Esophagus muscularis mucosa (tissue), 4 donors: ENCODE measurements around the gene DIDO1. TPM values are rescaled to one million over a fixed set of nuclear protein-coding genes. Genes with fewer than 3 reads are reported as not detected.

Experiments
- DNase-seq: peaks from one replicate; pipeline ENCODE4 v3.0.0-alpha.2; 2017; ENCODE audit errors: extremely low spot score
- H3K27ac ChIP-seq, 4 donors: fragments of 200-600 bp; sonication (generic); replicated peaks in 1 of 4; 1 replicate in 3 of 4; 2 replicates in 1 of 4; pipeline ENCODE4 v1.5.1; 2016 to 2019; ENCODE audit warnings: mild to moderate bottlenecking in 1 of 4
- H3K27me3 ChIP-seq, 4 donors: fragments of 200-600 bp; sonication (generic); one replicate each; pipeline versions ENCODE4 v1.5.1 to v1.6.0; 2016 to 2019
- H3K36me3 ChIP-seq, 4 donors: fragments of 200-600 bp; sonication (generic); one replicate each; pipeline ENCODE4 v1.5.1; 2016 to 2019
- H3K4me1 ChIP-seq, 4 donors: fragments of 200-600 bp; sonication (generic); one replicate each; pipeline ENCODE4 v1.5.1; 2016 to 2019
- H3K4me3 ChIP-seq, 4 donors: fragments of 200-600 bp; sonication (generic); 1 replicate in 2 of 4; 2 replicates in 2 of 4; pipeline ENCODE4 v1.5.1; 2016 to 2019; ENCODE audit warnings: mild to moderate bottlenecking in 4 of 4, moderate library complexity in 1 of 4
- H3K9me3 ChIP-seq, 4 donors: fragments of 200-600 bp; sonication (generic); 1 replicate in 3 of 4; 2 replicates in 1 of 4; pipeline ENCODE4 v1.5.1; 2016 to 2019
- CTCF ChIP-seq, 3 experiments: fragments of 200-600 bp in 2 of 3; fragments of 450-650 bp in 1 of 3; sonication (generic) in 2 of 3; IDR thresholded peaks; one replicate each; pipeline ENCODE4 v1.5.1; 2017 to 2019; ENCODE audit warnings: antibody characterized with exemption in 3 of 3, mild to moderate bottlenecking in 2 of 3, moderate library complexity in 1 of 3
- EP300 ChIP-seq: sonication (generic); formaldehyde crosslinking; IDR thresholded peaks from one replicate; pipeline ENCODE4 v1.6.1; 2017; ENCODE audit warnings: antibody characterized with exemption
- POLR2A ChIP-seq: fragments of 450-650 bp; IDR thresholded peaks from one replicate; pipeline ENCODE4 v1.6.1; 2017; ENCODE audit warnings: antibody characterized with exemption, moderate library complexity, mild to moderate bottlenecking, low read depth
- POLR2AphosphoS5 ChIP-seq, 2 donors: sonication (generic); formaldehyde crosslinking; IDR thresholded peaks; one replicate each; pipeline ENCODE4 v1.6.1; 2017; ENCODE audit warnings: antibody characterized with exemption in 2 of 2
- WGBS: methylation state at CpG from one replicate; pipeline ENCODE4 v1.1.5; 2018; 5-methylcytosine and 5-hydroxymethylcytosine counted together
- intact Hi-C: fragments of 100-400 bp; cut with DNase I; formaldehyde crosslinking; loops from one replicate; pipeline ENCODE4 v1.15.1; 2023
- total RNA-seq, 4 donors: library from RNA; depleted of rRNA; stranded (reverse); fragments of >200 nt; gene quantifications; one replicate each; pipeline versions ENCODE4 v1.1.0 to v1.2.1, GENCODE V29; 2016

Gene DIDO1
- total RNA-seq, 4 donors from 2014 or later: 48.9 to 61.6 (median 55.7) TPM

- DNase-seq: no peak
- WGBS: 80% methylated on average over 6 of the region's 10 CpGs
- Histone ChIP-seq H3K27ac (peak overlapping the region in 2 of 4 donors; percentile 58 to 70), H3K4me3 (peak overlapping the region in 1 of 4 donors; percentile 8), H3K27me3 (peaks cover 0 to 20% (median under 1%) of the 10 kb centered on the region in 4 donors), H3K9me3 (no peaks in the 10 kb centered on the region), H3K4me1 (peaks cover 12 to 31% (median 20%) of the 10 kb centered on the region in 4 donors), H3K36me3 (peaks cover 0 to 6% (median 0%) of the 10 kb centered on the region in 4 donors)
- TF ChIP-seq EP300 (no peak), CTCF (IDR thresholded peaks at IDR 0.05) (no peak), POLR2AphosphoS5 (IDR thresholded peaks at IDR 0.05) (no peak), POLR2A (no peak)
- intact Hi-C loops: no loop called here
Observed at GRCh38 chr20:62831854-62832211, 94.5 kb downstream of the DIDO1 start.

GRCh38 chr20:62831361-62831788 lies 94.9 kb downstream of the DIDO1 start:
- Histone ChIP-seq H3K36me3 (peaks cover 0 to 6% (median 0%) of the 10 kb centered on the region in 4 donors), H3K4me1 (peaks cover 12 to 31% (median 20%) of the 10 kb centered on the region in 4 donors), H3K27ac (peak overlapping the region in 2 of 4 donors; percentile 58 to 70), H3K9me3 (no peaks in the 10 kb centered on the region), H3K4me3 (no peak overlapping the region), H3K27me3 (peaks cover 0 to 15% (median 0%) of the 10 kb centered on the region in 4 donors)
- WGBS: 87% methylated on average over 9 of the region's 10 CpGs
- TF ChIP-seq POLR2A (no peak), CTCF (IDR thresholded peaks at IDR 0.05) (no peak), POLR2AphosphoS5 (IDR thresholded peaks at IDR 0.05) (no peak), EP300 (no peak)
- DNase-seq: no peak
- intact Hi-C loops: no loop called here

GRCh38 chr20:62830821-62831220 lies 95.5 kb downstream of the DIDO1 start:
- Histone ChIP-seq H3K36me3 (peaks cover 0 to 6% (median 0%) of the 10 kb centered on the region in 4 donors), H3K27me3 (peaks cover 0 to 10% (median 0%) of the 10 kb centered on the region in 4 donors), H3K27ac (peak overlapping the region in 1 of 4 donors; percentile 70), H3K9me3 (no peaks in the 10 kb centered on the region), H3K4me1 (peaks cover 12 to 31% (median 20%) of the 10 kb centered on the region in 4 donors), H3K4me3 (no peak overlapping the region)
- TF ChIP-seq POLR2AphosphoS5 (IDR thresholded peaks at IDR 0.05) (no peak), POLR2A (no peak), EP300 (no peak), CTCF (IDR thresholded peaks at IDR 0.05) (no peak)
- intact Hi-C loops: no loop called here
- 80% methylated on average over 3 of the region's 22 CpGs for WGBS
- no peak for DNase-seq

- WGBS: 91% methylated on average over 10 of the region's 14 CpGs
- Histone ChIP-seq H3K9me3 (no peaks in the 10 kb centered on the region), H3K4me3 (no peak overlapping the region), H3K4me1 (peaks cover 12 to 33% (median 21%) of the 10 kb centered on the region in 4 donors), H3K27me3 (peaks cover 0 to 5% (median 0%) of the 10 kb centered on the region in 4 donors), H3K27ac (no peak overlapping the region), H3K36me3 (peaks cover 0 to 6% (median 0%) of the 10 kb centered on the region in 4 donors)
- intact Hi-C loops: no loop called here
- TF ChIP-seq POLR2A: no peak
- no peak for TF ChIP-seq CTCF (IDR thresholded peaks at IDR 0.05)
- TF ChIP-seq EP300: no peak
- TF ChIP-seq POLR2AphosphoS5 (IDR thresholded peaks at IDR 0.05): no peak
- no peak for DNase-seq
Observed at GRCh38 chr20:62830251-62830650, 96.1 kb downstream of the DIDO1 start.
